GM12891 (cell line): ENCODE results near the gene CLK3.
"Not testable (repeated sequence)": the region's sequence is repeated elsewhere in the genome, so short reads cannot be mapped to it uniquely, and the experiment has no call there.

Experiments used
- DNase-seq: peaks from one replicate; pipeline ENCODE4 v3.0.0; 2011; ENCODE audit warnings: low spot score; ENCODE audit not compliant: insufficient read length
- FAIRE-seq: peaks from 2 replicates; lab custom pipeline; 2011; peaks lifted over from hg19 to GRCh38; lab: Jason Lieb, UNC
- PAX5 ChIP-seq: IDR thresholded peaks from 2 replicates; pipeline ENCODE4 v1.6.1; 2011; ENCODE audit warnings: low read length, moderate library complexity, mild to moderate bottlenecking; ENCODE audit not compliant: insufficient read depth, severe bottlenecking
- POLR2A ChIP-seq: IDR thresholded peaks from 2 replicates; pipeline ENCODE4 v1.6.1; 2011; ENCODE audit warnings: low read depth, low read length, control low read depth
- POLR2AphosphoS5 ChIP-seq: IDR thresholded peaks from 2 replicates; pipeline ENCODE4 v1.6.1; 2011; ENCODE audit warnings: low read depth, low read length, control low read depth
- POU2F2 ChIP-seq: IDR thresholded peaks from 2 replicates; pipeline ENCODE4 v1.6.1; 2011; ENCODE audit warnings: low read depth, mild to moderate bottlenecking, control low read depth, low read length, moderate library complexity
- SPI1 ChIP-seq: IDR thresholded peaks from 2 replicates; pipeline ENCODE4 v1.6.1; 2011; ENCODE audit warnings: low read depth, low read length, control low read depth
- TAF1 ChIP-seq: IDR thresholded peaks from 2 replicates; pipeline ENCODE4 v1.6.1; 2011; ENCODE audit warnings: low read depth, low read length, control low read depth

The CLK3 gene

GRCh38 chr15:74628199-74628598 is 12.6 kb downstream of the CLK3 start:
- DNase-seq = no peak
- FAIRE-seq = no peak
- TF ChIP-seq SPI1 (no peak), POLR2A (peak; percentile 30; the same call in 1 of the 2 replicates), PAX5 (no peak)

DNA sequence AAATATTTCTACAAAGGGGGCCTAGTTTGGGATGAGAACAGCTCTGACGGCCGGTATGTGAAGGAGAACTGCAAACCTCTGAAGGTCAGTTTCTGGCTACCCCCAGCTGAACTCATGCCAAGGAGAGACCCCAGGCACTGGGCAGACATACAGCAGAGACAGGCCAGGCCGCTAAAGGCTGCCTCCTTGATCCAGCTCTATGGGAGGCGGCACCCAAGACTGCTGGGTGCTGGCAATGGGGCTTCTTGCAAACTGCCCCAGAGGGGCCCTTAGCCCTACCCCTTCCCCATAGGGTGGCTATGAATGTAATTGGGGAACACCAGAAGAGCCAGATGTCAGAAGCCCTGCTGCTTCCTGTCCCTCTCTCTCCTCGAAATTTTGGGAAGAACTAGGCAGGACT is 13.3 kb downstream of the CLK3 start:
- no peak for DNase-seq
- TF ChIP-seq SPI1 = no peak
- TF ChIP-seq POLR2AphosphoS5 = no peak
- no peak for TF ChIP-seq POU2F2
- TF ChIP-seq POLR2A = no peak
- TF ChIP-seq TAF1 = no peak
- no peak for TF ChIP-seq PAX5
- no peak for FAIRE-seq

DNA sequence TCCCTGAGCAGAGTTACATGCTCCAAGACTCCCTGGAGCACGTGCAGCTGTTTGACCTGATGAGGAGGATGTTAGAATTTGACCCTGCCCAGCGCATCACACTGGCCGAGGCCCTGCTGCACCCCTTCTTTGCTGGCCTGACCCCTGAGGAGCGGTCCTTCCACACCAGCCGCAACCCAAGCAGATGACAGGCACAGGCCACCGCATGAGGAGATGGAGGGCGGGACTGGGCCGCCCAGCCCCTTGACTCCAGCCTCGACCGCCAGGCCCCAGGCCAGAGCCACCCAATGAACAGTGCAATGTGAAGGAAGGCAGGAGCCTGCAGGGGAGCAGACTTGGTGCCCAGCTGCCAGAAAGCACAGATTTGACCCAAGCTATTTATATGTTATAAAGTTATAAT is 14.1 kb downstream of the CLK3 start:
- FAIRE-seq, DNase-seq: not testable (repeated sequence)

GRCh38 chr15:74630284-74631086 is 14.8 kb downstream of the CLK3 start:
- DNase-seq = no peak
- no peak for FAIRE-seq
- no peak for TF ChIP-seq TAF1
- TF ChIP-seq POU2F2 = no peak
- TF ChIP-seq POLR2AphosphoS5 = no peak; the same call in 1 of the 2 replicates
- TF ChIP-seq PAX5 = no peak
- TF ChIP-seq POLR2A = no peak; the same call in none of the 2 replicates
- no peak for TF ChIP-seq SPI1

DNA sequence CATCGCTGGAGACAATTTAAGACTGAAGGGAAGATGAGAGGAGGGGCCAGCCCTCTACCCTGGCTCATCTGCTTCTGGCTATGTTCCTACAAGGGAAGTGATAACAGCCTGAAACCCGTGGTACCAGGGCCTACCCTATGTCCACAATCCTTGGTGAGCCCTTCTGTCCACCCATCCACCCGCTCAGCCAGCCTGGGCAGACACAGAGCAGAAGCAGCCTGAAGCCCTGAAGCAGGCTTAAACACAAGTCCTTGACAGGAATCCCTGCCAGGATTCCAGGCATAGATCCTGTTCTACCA is 15.4 kb downstream of the CLK3 start:
- TF ChIP-seq POU2F2 (no peak), SPI1 (no peak), PAX5 (no peak), POLR2A (no peak; the same call in 1 of the 2 replicates), POLR2AphosphoS5 (no peak; the same call in 1 of the 2 replicates)
- FAIRE-seq = no peak

GRCh38 chr15:74631408-74631807 is 15.8 kb downstream of the CLK3 start:
- no peak for DNase-seq
- FAIRE-seq = no peak
- no peak for TF ChIP-seq POU2F2
- TF ChIP-seq POLR2A = no peak
- no peak for TF ChIP-seq POLR2AphosphoS5
- no peak for TF ChIP-seq TAF1
- no peak for TF ChIP-seq SPI1
- no peak for TF ChIP-seq PAX5

More for the DNA sequence above, 15.4 kb downstream of the CLK3 start:
- no peak for DNase-seq

GRCh38 chr15:74631935-74632560 is 16.4 kb downstream of the CLK3 start:
- TF ChIP-seq TAF1 (no peak), POLR2A (no peak), PAX5 (no peak), POU2F2 (no peak), POLR2AphosphoS5 (no peak), SPI1 (no peak)
- DNase-seq (peak; percentile 76), FAIRE-seq (peak; percentile 74)

DNA sequence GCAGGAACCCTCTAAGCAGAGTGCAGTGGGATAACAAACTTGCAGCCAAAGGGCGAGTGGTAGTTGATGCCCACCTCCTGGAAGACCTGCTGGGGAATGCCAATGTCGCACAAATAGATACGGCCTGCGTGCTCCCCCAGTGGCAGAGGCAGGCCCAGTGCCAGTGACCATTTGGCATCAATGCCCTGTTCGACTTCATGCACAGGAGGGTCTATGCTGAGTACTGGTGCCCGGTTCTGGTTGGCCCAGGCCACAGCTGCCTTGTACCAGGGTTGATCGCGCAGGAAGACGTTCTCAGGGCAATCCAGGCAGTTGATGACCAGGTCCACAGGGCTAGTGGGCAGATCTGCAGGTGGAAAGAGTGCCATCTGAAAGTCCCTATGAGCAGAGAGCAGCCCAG is 17.0 kb downstream of the CLK3 start:
- FAIRE-seq (no peak), DNase-seq (no peak)
- TF ChIP-seq TAF1 = no peak
- no peak for TF ChIP-seq POLR2AphosphoS5
- TF ChIP-seq PAX5 = no peak
- TF ChIP-seq POU2F2 = no peak
- TF ChIP-seq SPI1 = no peak
- TF ChIP-seq POLR2A = no peak

DNA sequence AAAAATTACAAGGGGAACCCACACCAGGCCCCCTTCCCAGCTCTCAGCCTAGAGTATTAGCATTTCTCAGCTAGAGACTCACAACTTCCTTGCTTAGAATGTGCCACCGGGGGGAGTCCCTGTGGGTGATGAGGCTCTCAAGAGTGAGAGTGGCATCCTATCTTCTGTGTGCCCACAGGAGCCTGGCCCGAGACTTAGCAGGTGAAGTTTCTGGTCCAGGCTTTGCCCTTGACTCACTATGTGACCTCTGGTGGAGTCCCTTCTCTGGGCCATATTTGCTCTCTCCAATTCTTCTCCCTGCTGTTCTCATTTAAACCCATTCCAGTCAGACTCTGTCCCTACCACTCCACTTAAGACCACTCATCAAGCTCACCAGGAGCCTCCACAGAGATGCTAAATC is 18.1 kb downstream of the CLK3 start:
- no peak for FAIRE-seq
- TF ChIP-seq TAF1 = no peak
- TF ChIP-seq POLR2A = no peak
- TF ChIP-seq SPI1 = no peak
- no peak for TF ChIP-seq PAX5
- no peak for TF ChIP-seq POU2F2
- no peak for TF ChIP-seq POLR2AphosphoS5
- no peak for DNase-seq

DNA sequence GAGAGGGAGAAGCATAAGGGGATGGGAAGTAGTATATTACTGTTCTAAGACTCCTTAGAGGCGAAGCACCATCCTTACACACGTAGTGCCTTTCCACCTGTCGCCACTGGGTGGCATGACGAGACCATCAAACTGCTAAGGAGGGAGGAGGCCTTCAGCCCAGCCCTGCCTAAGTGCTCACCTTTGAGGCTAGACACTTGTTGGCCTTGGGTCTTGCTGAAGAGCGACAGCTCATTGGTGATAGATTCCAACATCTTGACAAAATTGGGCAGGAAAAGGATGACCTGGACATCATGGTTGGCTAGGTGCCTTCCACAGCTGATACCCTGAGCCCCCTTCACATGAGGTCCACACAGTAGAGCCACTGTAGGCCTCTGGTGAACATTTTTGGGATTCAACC is 19.6 kb downstream of the CLK3 start:
- peak; percentile 99 for FAIRE-seq

More for the DNA sequence above, 19.6 kb downstream of the CLK3 start:
- peak; percentile 56 for DNase-seq
- no peak for TF ChIP-seq TAF1
- no peak for TF ChIP-seq POU2F2
- no peak for TF ChIP-seq SPI1
- TF ChIP-seq POLR2A = no peak
- TF ChIP-seq PAX5 = no peak
